WTC11 (cell line): ENCODE data around the gene IGFALS.

Experiments
- ATF3 ChIP-seq: sonication (generic); formaldehyde crosslinking; conservative IDR thresholded peaks from 2 replicates; pipeline ENCODE4 v1.8.1; 2022; ENCODE audit warnings: mild to moderate bottlenecking, missing genetic modification reagents
- CTCF ChIP-seq: fragments of 200-600 bp; IDR thresholded peaks from 2 replicates; pipeline ENCODE4 v1.8.0; 2022; ENCODE audit warnings: antibody characterized with exemption
- ELF4 ChIP-seq: sonication (generic); formaldehyde crosslinking; IDR thresholded peaks from 2 replicates; pipeline ENCODE4 v1.8.1; 2022; ENCODE audit warnings: low read depth, mild to moderate bottlenecking, moderate library complexity, missing genetic modification reagents
- ESRRA ChIP-seq: sonication (generic); formaldehyde crosslinking; IDR thresholded peaks from 2 replicates; pipeline ENCODE4 v1.8.1; 2022; ENCODE audit warnings: mild to moderate bottlenecking, missing genetic modification reagents, borderline replicate concordance
- FOXP4 ChIP-seq: sonication (generic); formaldehyde crosslinking; IDR thresholded peaks from 2 replicates; pipeline ENCODE4 v1.8.0; 2022; ENCODE audit warnings: mild to moderate bottlenecking, missing genetic modification reagents
- NR1H2 ChIP-seq: sonication (generic); formaldehyde crosslinking; IDR thresholded peaks from 2 replicates; pipeline ENCODE4 v1.9.0; 2021; ENCODE audit warnings: mild to moderate bottlenecking, moderate library complexity, missing genetic modification reagents
- SMAD3 ChIP-seq: sonication (generic); formaldehyde crosslinking; IDR thresholded peaks from 2 replicates; pipeline ENCODE4 v1.8.0; 2022; ENCODE audit warnings: missing genetic modification reagents, mild to moderate bottlenecking, borderline replicate concordance
- ZNF281 ChIP-seq: sonication (generic); formaldehyde crosslinking; IDR thresholded peaks from 2 replicates; pipeline ENCODE4 v1.8.0; 2023; ENCODE audit warnings: mild to moderate bottlenecking, missing genetic modification reagents

- TF ChIP-seq ATF3 (CRISPR knock-in tag) (no peak), ESRRA (CRISPR knock-in tag) (no peak), ZNF281 (CRISPR knock-in tag) (no peak), NR1H2 (CRISPR knock-in tag) (no peak), CTCF (no peak), ELF4 (CRISPR knock-in tag) (no peak), SMAD3 (CRISPR knock-in tag) (no peak), FOXP4 (no peak)
Measured at GRCh38 chr16:1784977-1785845, 8.3 kb downstream of the IGFALS start.
